CD4-positive, alpha-beta T cell treated with Interleukin-2 at 100 ng/mL for 4 hours (primary cell): ENCODE measurements around the gene EPHA1.
"Not testable (repeated sequence)": the region's sequence is repeated elsewhere in the genome, so short reads cannot be mapped to it uniquely, and the experiment has no call there.

ENCODE experiments used
- DNase-seq: peaks from one replicate; pipeline ENCODE4 v3.0.0-alpha.2; 2020; ENCODE audit warnings: low spot score

Gene EPHA1

DNA sequence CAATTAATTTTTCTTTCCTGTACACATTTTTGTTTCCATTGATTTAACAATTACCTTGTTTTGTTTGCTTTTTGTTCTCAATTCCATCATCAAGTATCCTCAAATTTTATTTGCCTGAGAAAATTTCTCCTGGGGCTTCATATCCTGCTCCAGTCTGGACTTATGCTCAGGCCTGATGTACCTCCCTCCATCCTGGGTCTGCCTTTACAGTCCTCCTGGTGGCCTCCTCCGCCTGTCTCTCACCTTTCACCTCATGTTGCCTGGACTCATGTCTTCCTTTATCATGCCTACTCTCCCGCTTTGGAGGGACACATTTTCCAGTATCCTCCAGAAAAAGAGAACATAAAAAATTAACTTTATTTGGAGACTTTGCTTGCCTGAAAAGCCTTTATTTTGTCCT, 22.5 kb upstream of the EPHA1 start:
- no peak for DNase-seq

DNA sequence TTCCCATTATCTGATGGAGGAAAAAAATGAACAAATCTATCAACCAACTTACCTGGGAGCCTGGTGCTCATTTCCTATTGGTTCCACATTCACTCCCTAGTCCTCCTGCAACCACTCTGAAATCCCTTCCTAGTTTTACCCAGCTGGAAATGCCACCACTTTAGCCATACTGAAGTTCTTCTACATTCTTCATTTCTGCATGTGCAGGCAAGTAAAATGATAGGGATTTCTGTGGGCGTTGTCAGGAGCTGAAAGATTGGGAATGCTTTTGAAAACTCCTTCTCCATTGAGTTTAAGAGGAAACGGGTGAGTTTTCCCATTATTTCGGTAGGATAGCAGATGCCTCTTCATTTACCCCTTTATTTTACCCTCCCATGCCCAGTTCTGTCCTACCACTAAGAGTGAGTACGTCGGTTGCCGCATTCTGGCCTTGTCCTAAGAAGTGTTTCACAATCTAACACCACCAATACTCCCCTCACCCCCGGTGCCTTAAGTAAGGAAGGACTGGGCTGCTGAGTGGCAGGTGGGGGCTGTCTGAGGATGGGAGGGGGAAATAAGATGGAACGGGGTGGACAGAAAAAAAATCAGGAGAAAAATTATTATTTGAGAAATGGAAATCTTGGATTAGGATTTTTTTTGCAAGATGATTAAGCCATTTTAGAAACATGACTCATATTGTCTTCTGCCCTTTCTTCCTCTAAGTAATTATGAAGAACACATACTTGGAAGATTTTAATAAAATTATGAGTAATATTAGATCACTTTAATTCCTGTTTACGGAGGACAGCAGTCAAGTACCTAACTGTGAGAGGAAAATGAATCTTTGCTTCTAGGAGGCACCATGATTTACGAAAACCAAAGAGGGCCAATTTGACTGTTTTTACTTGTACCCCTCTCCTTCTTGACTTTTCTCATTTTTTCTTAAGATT, 21.4 kb upstream of the EPHA1 start:
- no peak for DNase-seq

DNA sequence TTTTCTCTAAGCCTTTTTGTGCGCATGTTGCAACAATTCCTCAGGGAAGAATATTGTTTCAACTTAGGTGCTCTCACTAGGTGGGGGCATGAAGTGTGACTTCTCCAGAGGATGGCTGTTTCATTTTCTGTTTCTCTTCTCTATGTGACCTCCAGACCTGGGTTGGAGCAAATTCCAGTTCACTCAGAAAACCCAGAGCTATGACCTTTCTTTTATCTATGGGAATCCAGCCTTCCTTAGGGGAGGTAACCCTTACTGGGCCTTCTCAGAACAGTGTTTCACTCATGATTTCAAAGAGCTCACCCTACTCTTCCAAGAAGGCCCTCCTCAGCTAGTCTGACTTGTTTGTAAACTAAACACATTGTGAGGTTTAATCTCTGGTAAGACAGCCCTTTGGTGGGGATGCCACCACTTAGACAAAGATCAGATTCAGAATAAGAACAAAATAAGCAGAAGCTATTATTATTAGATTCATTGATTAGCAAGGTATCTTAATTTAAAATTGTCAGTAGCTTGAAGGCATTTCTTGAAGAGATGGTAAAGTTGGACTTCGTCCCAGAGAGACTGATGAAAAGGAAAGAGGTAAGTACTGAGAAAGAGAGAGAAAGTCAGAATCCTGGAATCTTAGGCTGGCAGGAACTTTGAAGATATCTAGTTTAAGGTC, 18.0 kb upstream of the EPHA1 start:
- DNase-seq: no peak

DNA sequence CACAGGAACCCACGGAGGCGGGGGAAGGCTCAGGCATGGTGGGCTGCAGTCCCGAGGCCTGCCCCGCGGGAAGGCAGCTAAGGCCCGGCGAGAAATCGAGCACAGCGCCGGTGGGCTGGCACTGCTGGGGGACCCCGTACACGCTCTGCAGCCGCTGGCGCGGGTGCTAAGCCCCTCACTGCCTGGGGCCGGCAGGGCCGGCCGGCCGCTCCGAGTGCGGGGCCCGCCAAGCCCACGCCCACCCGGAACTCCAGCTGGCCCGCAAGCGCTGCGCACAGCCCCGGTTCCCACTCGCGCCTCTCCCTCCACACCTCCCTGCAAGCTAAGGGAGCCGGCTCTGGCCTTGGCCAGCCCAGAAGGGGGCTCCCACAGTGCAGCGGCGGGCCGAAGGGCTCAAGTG, 15.8 kb upstream of the EPHA1 start:
- not testable (repeated sequence) for DNase-seq

GRCh38 chr7:143422033-143422432, 13.4 kb upstream of the EPHA1 start:
- no peak for DNase-seq

DNA sequence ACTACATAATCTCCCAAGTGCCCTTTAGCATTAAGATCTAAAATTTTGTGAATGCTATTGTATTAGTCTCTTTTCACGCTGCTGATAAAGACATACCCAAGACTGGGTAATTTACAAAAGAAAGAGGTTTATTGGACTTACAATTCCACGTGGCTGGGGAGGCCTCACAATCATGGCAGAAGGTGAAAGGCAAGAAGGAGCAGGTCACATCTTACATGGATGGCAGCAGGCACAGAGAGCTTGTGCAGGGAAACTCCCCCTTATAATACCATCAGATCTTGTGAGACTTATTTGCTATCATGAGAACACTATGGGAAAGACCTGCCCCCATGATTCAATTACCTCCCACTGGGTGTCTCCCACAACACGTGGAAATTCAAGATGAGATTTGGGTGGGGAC, 12.0 kb upstream of the EPHA1 start:
- not testable (repeated sequence) for DNase-seq

- DNase-seq: no peak
Measured at GRCh38 chr7:143419880-143420279, 11.2 kb upstream of the EPHA1 start.

GRCh38 chr7:143418681-143419458, 10.2 kb upstream of the EPHA1 start:
- DNase-seq: no peak

DNA sequence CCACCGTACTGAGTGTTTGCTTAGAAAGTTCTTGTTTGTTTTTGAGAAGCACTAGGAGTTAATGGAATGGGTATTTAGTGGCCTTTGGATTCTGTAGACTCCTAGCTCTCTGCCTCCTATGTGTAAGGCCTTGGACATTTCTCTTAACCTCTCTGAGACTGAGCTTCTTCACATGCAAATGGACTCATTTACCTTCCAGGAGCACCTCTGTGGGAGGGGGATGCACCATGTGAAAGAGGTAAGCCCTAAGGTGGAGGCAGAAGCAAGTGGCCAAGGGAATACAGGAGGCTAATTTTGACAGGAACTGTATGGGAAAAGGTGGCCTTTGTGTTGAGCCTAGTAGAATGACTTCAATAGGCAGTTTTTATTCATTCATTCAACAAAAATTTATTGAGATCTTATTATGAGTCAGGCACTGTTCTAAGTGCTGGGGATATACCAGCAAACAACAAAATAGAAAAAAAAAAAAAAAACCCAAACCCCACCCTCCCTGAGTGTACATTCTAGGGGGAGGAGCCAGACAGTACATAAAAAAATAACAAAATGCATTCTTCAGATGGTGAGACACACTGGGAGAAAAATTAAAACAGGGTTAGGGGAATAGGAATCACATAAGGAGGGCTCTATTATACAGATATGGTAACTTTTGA, 9.2 kb upstream of the EPHA1 start:
- DNase-seq: no peak

DNA sequence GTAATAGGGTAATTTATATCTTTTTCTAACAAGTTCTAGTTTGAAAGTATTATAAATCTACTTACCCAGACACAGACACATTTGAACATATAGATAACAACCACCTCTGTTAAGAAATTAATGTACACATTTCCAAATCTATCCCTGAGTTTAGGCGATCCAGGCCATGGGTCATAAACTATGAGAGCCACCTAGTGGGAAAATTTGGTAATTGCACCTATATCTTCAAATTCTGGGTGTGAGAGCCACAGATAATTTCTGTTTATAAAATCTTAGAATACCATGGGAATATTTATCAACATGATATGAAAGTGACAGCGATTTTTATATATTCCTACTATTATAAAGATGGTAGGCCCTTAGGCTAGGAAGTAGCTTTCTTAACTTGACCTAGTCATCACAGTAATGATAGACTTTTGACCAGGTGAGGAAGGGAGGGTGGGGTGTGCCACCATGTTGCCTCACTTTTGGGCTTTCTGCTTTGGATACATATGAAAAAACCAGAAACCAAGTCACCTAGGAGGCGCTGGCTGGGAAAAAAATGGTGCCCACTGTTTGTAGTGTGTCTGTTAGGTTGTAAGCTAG, 8.0 kb upstream of the EPHA1 start:
- DNase-seq: peak; percentile 77

DNA sequence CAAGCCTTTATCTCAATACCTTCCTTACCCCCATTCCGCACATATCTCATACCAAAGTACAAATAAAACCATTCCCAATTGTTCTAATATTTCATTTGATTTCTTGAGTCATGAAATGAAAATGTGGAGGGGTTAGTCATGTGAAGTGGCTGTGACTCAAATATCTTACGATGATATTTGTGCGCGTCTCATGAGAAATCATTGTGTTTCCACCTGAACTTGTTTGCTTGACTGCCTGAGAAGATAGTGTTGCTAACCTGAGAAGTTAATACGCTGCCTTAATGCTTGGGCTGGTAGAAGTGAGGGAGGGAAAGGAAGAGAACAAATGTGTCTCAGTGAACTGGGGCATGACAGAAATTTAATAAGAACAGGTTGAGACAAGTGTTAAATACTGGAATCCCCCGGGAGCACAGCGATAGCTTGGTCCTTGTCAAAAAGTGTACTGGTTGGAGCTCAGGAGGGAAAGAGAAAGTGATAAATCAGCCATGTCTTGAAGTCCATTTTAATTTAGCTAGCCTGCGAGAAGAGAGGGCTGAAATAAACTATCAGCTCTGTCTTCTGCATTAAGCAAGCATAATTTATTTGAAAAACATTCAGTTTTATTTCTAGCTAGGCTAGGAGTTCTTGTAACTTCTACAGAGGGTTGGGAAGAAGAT, 7.2 kb upstream of the EPHA1 start:
- no peak for DNase-seq

DNA sequence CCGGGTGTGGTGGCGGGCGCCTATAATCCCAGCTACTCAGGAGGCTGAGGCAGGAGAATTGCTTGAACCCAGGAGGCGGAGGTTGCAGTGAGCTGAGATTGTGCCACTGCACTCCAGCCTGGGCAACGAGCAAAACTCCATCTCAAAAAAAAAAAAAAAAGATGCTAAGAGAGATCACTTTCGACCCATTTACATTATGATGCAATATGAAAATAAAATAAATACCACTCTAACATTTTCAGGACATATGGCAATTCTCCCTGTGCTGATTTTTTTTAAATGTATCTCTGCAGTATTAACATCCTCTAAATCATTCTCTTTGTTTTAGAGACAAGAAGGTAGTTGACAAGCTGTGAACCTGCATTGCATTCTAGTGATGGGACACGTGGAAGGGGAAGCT, 6.6 kb upstream of the EPHA1 start:
- not testable (repeated sequence) for DNase-seq

DNA sequence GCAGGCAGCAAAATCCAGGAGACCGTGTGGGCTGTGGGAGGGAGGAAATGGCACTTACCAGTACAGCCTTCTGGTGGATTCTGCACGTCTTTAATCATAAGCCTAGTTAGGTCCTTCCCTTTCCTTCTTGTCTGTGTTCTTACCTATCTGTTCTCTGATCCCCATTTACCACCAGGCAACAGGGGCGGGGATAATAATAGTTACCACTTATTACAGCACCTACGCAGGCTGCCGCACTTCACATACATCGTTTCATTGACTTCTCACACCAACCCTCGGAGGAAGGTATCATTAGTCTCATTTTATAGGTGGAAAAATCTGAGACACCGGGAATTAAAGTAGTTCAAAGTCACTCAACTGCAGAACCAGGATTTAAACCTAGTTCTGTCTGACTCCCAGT, 4.5 kb upstream of the EPHA1 start:
- no peak for DNase-seq

- DNase-seq: no peak
Measured at GRCh38 chr7:143411976-143412708, 3.5 kb upstream of the EPHA1 start.

DNA sequence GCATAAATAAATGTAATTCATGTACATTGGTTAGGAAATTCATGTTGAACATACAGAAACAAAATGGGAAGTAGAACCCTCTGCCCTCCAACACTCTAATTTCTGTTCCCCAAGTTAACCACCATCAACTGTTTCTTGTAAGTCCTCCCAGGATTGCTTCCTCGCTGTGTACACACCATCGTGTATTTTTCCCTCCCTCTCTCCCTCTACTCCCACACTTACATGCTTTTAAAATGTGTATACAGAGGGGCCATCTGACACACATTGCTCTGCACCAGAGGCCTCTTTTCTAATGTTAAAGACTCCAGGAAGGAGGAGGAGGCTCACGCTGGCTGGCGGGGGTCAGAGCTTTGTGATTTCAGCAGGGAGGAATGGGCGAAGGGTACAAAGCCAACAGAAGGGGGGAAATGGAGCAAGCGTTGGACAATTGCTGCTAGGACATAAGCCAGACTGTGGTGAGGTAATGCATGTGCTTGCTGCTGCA, 1.9 kb upstream of the EPHA1 start:
- no peak for DNase-seq

DNA sequence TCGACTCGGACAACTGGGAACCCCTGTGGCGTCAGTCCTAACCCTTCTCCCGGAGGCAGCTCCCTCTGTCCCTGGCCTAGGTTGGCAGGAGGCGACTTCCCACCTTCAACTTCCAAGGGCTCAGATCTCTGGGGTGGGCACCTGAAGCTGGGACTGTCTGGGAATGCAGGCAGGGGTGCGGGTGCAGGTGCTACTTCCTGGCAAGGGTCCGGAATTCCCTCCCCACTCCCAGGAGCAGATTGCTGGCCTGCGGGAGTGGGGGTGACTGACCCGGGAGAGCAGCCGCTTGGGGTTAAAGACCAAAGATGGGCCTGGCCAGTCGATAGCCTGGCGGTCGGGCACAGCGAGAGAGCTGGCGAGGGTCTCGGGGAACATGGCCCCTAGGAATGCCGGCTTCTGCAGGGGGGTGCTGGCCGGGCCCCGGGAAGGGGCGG, 387 bp downstream of the EPHA1 start:
- DNase-seq: no peak

GRCh38 chr7:143407287-143408251, 1.1 kb downstream of the EPHA1 start:
- DNase-seq: peak; percentile 59

DNA sequence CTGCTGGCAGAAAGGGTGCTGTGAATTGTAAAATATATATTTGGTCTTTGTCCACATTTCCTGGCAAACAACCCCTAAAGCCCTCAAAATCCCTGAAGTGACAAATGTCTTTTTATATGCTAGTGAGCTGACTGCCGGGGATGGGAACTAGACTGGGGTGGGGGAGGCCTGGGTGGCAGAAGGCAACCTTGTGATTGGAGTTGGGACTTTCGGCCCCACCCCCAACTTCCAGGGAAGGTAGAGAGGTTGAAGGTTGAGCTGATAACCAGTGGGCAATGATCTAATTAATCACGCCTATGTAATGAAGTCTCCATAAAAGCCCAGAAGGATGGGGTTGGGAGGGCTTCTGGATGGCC, 2.7 kb downstream of the EPHA1 start:
- no peak for DNase-seq
